Right forelimb (tissue), 1 donor: ENCODE measurements around the gene HIGD1C.
"Not testable (repeated sequence)": the region's sequence is repeated elsewhere in the genome, so short reads cannot be mapped to it uniquely, and the experiment has no call there.

ENCODE experiments used
- DNase-seq: peaks from one replicate; pipeline ENCODE4 v3.0.0-alpha.2; 2018

HIGD1C gene

DNA sequence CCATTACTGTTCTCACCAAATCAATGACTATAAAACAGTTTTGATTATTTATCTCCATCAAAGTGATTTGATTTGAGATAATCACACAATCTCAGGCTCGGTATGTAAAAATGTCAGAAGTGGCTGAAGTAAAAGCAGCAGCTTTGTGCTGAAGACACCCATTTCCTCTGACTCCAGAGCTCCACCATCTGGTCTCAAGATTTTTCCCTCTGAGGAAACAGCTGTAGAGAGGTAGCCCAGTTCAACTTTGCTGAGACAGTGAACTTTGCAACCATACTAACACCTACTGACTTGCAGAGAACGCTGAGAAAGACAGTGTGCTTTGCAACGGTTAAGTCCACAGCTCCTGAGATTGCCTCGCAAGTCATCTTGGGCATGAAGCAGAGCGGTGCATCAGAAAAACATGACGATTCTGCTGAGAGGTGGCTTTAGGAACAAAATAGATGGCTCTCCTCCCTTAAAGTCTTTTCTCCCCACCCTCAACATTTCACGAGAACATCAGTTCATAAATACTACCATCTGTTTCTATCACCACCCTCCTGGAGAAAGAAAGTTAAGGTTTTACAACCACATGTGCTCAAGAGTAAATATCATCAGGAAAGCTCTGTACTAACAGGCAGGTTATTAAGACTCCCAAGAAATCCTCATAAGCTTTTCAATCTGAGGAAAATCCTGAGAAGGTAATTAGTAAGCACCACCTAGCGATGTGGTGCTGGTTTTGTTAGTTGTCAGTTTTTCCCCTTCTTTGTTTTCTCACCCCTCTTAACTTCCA, 34.8 kb downstream of the HIGD1C start:
- DNase-seq = peak; percentile 52

DNA sequence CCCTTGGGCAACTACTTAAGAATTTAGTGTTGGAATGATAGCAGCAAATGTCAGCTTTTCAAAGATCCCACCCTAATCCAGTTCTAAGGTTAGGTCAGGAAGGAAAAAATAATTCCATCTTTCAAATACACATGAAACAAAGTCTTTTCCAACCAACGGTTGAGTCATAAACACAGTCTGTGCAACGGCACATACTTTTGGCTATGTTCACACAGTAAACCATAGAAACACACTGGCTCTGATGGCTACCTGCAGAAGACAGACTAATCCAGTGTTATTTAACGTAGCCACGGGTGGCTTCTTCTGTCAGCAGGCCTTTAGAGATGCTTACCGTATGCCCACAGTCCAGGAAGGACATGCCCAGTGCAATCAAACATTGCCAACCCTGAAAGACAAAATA, 35.7 kb downstream of the HIGD1C start:
- DNase-seq = no peak

DNA sequence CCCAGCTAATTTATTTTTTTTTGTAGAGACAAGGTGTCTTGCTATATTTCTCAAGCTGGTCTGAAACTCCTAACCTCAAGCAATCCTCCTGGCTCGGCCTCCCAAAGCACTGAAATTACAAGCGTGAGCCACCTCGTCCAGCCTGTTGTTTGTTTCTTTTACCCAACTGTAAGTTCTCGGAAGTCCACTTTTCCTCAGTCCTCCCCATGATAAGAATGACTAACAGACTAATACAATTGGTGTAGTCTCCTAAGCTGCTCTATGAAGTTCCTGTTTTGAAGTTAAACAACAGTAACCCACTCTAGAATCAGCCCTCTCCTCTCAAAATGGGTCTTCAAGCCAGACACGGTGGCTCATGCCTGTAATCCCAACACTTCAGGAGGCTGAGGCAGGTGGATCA, 36.5 kb downstream of the HIGD1C start:
- no peak for DNase-seq

DNA sequence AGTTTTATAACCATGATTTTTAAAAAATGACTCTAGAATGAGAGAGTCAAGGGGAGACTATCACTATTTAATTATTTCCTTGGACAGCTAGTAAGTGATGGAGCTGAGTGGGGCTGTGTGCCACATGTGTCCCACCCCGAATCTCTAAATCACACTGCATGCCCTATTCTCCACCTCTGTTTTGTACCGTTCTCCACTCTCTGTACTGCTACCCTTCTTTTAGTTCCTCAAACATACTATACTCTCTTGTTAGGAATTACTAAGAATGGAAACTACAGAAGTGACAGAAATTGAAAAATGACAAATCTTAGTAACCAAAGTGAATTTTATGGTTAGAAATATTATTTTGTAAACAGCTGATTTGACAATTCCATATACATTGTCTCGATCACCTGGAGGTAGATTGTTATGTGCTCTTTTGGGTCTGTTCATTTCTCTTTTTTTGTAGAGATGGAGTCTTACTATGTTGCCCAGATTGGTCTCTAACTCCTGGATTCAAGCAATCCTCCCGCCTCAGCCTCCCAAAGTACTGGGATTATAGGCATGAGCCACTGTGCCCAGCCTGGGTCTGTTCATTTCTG, 37.9 kb downstream of the HIGD1C start:
- no peak for DNase-seq

DNA sequence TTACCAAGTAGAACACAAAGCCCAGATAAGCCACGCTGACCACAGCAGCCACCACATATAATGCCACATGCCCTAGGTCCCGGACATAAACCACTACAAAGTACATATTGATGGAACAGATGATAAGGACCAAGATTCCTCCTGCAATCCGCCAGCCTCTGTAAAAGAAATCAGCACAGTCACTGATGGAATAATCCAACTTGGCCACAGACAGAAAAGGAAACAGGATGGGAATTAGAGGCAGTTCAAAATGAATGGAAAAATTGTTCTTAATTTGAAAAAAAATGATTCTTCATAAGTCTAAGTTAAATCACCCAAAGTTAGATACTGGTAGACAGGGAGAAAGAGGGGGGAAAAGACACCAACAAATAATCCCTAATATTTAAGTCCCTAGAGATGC, 38.4 kb downstream of the HIGD1C start:
- no peak for DNase-seq

DNA sequence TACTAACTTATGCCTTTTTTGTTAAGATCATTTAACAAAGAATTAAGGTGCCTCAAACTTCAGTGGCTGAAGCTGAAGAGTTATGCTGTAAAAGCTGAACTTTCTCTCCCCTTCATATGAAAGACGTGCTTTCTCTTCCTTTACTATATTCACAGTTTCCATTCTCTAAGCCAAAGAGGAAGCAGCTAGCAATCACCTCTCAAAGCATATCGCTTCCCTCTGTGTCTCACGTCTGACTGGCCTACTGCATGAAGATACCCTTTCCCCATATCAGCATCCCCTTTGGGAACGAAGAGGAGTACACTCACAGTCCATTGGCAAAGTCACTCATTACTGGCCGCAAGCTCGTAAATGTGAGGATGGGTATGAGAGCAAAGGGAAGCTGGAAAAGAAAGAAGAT, 38.9 kb downstream of the HIGD1C start:
- no peak for DNase-seq

DNA sequence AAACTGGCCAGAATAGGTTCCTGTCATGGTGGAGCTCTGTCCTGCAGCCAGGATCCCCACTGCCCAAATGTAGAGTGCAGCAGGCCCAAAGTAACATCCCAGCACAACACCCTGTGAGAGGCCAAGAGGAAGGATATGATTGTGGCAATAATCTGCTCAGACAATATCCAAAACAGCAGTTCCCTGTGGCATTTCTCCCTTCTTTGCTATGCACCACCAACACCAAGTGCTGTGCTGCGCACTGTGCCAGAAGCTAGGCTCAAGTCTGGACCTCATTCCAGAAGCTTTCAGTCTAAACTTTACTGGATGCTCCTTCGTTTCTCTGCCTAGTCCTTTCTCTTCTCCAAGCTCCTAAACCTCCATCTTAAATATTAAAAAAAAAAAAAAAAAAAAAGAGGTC, 40.5 kb downstream of the HIGD1C start:
- DNase-seq = no peak

DNA sequence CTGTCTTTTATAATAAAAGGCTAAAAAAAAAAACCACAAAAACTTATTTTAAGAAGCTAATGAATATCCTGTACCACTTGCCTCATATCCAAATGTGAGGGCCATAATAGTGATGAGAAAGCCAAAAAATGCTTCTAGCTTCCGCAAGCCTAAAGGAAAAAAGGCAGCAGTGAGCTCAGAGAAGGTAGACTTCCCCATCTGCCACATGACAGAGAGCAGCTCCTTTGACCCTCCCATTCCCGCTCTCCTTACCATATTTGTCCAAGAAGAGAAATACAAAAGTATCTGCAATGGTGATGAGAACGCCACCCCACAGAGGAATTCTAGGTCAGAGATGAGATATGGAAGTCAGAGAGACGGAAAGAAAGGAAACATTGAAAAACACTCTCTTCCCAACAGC, 46.7 kb downstream of the HIGD1C start:
- no peak for DNase-seq

DNA sequence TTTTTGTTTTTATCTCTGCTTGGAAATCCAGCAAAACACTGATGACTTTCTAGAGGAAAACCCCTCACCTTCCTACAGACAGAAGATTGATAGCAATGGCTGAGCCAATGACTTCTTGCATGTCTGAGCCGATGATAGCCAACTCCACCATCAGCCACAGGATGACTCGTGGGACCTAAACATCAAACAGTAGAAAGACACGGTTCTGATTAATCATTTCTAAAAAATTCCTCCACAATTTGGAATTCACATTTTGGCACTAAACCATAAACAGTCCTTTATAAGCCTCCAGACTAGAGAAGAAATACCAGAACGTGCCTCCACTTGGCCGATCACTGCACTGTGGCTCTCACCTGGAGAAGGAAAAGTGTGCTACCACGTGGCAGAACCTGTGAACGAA, 47.9 kb downstream of the HIGD1C start:
- DNase-seq = no peak

DNA sequence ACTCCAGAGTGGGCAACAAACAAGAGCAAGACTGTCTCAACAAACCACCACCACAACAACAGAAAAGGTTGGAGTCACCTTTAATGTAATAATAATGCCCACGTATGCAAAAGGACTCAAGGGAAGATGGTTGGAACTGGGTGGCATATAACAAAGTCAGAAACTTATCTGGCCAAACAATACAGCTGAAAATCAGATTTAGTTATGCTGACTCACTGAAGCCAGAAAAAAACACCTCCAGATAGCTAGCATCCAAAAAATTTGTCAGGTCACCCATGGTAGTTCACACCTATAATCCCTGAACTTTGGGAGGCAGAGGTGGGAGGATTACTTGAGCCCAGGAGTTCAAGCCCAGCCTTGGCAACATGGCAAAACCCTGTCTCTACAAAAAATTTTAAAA, 49.5 kb downstream of the HIGD1C start:
- no peak for DNase-seq

DNA sequence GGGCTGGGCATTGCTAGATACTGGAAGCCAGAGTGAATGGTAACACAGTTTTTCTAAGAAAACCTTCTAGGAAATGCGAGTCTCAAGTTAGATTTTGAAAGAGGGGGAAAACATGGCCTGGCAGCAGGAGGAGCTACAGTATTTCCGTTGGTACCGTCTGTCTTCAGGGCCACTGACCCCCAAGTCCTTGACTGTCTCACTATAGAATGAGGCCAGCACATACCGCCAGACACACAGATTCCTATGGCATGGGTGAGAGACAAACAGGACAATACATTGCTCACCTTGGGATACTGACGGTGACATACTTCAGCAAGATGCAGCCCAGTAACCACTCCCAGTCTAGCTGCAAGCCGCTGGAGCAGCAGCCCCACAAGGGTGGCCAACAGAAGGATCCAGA, 52.2 kb downstream of the HIGD1C start:
- DNase-seq = no peak

DNA sequence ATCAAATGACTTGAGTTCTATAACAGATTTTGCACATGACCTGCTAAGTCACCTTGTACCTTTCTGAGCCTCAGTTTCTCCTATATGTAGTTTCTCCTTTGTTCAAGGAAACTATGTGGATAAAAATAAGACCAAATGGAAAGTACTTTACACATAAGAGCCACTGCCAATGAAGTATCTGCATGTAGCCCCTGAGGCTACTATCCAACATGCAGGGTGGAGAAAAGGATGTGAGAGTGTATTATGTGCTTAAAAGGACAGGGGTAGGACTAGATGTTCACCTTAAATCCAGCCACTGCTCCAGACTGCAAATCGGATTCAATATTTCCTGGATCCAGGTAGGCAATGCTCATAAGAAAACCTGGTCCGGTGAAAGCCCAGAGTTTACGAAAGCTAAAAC, 52.7 kb downstream of the HIGD1C start:
- DNase-seq = no peak

DNA sequence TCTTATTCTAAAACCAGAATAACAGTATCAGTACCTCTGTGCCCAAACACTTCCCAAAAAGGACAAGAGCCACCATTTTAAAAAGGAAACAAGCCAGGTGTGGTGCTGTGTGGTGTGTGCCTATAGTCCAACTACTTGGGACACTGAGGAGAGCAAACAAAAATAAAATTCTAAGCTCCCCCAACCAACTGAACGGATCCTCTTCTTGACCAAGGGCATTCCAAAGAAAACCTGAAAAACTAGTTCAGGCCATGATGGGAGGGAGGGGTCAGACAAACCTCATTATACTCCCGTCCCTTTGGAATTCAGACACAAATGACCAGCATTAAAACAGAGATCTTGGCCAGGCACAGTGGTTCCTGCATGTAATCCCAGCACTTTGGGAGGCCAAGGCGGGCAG, 53.3 kb downstream of the HIGD1C start:
- no peak for DNase-seq

DNA sequence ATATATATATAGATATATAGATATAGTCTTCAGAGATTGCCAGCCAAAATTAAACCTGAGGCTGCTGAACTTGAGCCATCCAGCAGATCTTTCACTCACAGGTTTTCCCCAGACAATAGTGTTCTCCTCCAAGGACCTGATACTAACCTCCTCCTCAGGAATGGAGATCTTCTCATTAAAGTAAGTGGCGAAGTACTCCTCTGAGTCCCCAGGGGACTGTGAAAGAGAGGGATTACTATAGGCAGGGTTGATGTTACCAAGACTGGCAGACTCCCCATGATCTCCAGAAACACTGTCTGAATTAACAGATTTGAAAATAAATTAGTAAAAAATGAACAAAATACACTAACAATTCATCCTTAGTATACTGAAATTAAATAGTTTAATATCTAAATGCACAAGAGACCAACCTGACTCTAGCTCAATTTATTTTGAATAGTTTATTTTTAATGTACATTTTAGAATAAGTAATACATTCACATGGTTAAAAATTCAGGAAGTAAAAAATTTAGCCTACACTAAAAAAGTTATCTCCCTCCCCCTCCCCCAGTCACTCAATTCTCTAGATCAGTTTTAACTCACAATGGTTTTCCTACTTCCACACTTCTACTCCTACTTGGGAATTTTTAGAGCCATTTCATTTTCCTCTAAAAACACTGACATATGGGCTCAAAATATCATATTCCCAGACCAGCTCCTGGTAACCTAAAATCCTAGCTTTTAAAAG, 56.1 kb downstream of the HIGD1C start:
- no peak for DNase-seq

DNA sequence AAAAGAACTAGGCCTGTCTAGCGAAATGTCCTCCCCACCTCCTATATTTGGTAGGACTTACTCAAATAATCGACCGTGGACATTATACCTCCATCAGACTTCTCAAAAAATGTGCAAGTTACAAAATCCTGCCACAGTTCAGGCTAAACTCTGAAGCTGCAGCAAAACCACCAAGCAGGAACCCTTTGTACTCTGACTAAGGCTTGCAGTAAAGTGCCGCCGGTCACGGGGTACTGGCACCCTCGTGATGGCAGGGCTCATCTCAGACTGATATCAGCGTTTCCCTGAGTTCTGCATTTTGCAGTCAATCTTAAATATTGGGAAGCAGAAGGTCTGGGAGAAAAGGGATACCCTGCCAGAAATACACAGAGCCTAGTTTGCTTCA, 56.7 kb downstream of the HIGD1C start:
- no peak for DNase-seq

DNA sequence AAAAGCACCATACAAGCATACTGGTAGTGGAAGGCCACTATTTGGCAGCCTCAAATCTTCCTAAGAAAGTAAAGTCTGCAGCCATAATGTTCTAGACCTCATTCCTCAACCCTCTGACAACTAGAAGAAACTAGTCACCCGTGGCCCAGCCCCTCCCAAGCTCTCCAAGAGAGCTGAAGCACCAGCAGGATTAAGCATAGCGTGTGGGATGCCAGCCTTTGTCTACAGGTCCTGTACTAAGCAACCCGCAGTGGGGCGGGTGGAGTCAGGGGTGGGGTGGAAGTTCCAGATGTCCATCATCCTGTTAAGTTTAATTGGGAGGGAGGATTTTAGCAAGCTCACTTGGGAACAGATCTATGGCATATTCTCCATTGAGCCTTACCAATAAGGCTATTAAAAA, 59.6 kb downstream of the HIGD1C start:
- DNase-seq = no peak

DNA sequence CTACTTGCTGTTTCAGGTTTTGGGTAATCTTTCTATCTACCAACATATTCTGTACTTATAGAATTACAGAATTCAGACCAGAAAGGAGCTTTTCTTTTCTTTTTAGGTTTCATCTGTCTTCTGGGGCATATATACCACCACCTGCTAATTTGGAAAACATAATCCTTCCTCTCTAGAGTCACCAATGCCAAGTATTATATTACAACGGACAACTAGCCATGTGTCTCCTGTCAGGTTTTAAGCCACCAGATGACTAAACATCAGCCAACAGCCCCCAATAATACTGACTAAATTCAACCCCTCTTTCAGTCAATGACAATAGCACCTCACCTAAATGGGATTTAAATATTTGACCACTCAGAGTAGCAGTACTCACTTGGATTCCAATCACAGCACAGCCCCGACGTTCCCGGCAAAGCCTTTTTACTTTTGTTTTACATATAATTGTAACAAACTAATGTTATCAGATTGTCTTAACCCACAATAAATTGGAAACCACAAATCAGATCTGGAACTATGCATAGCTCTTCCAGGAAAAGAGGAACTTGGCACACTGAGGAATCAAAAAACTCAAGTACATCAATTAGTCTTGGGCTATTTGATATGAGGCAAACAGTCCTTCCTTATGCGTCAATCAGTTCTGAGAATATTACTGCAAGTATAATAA, 60.4 kb downstream of the HIGD1C start:
- no peak for DNase-seq

DNA sequence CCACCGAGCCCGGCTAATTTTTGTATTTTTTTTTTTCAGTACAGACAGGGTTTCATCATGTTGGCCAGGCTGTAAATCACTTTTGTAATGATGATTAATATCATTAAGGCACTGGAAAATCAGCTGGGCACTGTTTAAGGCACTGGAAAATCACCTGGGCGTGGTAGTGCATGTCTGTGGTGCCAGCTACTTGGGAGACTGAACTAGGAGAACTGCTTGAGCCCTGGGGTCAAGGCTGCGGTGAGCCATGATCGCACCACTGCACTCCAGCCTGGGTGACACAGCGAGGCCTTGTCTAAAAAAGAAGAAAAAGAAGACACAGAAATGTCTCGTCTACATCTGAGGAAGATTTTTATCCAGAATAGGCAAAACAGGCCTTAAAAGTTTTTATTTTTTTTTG, 61.1 kb downstream of the HIGD1C start:
- DNase-seq = no peak

DNA sequence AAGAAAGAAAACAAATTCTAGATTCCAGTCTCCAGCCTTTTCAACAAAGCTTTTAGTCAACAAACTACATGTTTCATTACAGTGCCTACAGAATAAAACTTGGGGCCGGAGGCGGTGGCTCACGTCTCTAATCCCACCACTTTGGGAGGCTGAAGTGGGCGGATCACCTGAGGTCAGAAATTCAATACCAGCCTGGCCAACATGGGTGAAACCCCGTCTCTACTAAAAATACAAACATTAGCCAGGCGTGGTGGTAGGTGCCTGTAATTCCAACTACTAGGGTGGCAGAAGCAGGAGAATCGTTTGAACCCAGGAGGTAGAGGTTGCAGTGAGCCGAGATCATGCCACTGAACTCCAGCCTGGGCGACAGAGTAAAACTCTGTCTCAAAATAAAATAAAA, 62.1 kb downstream of the HIGD1C start:
- not testable (repeated sequence) for DNase-seq

DNA sequence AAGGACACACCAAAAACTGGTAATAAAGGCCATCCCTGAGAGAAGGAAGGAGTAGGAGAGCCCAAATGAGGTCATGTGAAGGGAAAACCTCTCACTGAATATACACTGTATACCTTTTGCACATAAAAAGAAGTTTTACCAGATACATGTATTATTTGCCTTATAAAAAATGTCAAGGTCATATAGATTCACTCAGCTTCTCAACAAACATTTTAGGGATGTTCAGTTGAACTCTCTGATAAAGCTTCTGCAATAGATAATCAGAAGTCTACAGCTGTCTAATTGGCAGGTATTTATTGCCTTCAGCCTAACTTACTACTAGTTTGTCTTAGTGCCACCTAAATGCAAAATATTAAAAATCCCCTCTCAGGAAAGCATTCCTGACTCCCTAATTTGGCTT, 65.1 kb downstream of the HIGD1C start:
- DNase-seq = no peak

DNA sequence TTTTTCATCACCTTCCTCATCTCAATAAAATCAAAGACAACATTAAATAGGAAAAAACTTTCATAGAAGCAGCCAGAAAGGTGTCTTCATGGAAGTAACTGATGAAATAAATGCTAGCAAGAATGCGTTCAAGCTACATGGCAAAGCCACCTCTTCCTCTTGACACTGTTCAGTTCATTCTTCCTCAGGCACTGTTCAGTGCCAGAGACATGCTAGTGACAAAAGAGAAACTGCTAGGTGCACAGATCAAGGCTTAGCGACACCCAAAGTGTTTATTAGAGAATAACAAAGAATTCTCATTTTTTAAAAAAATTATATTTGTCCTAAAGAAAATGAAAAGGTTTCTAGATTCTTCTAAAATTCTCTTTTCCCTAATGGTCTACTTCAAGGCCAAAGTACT, 66.6 kb downstream of the HIGD1C start:
- DNase-seq = no peak

DNA sequence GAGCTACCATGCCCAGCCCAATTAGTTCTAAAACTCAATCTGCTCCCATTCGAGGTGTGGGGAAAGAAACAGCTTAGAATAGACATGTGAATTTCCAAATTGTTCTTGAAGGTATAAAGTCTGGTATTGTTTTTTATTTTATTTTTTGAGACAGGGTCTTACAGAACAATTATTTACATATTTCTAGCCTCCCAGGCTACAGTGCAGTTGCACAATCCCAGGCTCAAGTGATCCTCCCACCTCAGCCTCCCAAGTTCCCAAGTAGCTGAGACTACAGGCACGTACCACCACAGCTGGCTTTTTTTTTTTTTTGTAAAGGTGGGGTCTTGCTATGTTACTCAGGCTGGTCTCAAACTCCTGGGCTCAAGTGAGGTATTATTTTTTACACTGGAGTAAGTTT, 67.6 kb downstream of the HIGD1C start:
- DNase-seq = no peak
